GM12874 (cell line): ENCODE measurements around the gene UBR4.

Experiments
- CTCF ChIP-seq: IDR thresholded peaks from 2 replicates; pipeline ENCODE4 v1.5.1; 2011; ENCODE audit warnings: low read depth, mild to moderate bottlenecking, control low read depth, low read length, moderate library complexity; ENCODE audit not compliant: insufficient read depth

Gene UBR4

GRCh38 chr1:19043579-19044443 lies 166.3 kb downstream of the UBR4 start:
- TF ChIP-seq CTCF, result no peak

- TF ChIP-seq CTCF, result no peak
Observed at GRCh38 chr1:19042675-19043578, 167.1 kb downstream of the UBR4 start.

- no peak for TF ChIP-seq CTCF
Observed at GRCh38 chr1:19040010-19040680, 169.9 kb downstream of the UBR4 start.

GRCh38 chr1:19038732-19039131 lies 171.3 kb downstream of the UBR4 start:
- TF ChIP-seq CTCF, result no peak

GRCh38 chr1:19038096-19038495 lies 172.0 kb downstream of the UBR4 start:
- no peak for TF ChIP-seq CTCF

GRCh38 chr1:19037659-19038058 lies 172.4 kb downstream of the UBR4 start:
- TF ChIP-seq CTCF, result no peak
